NCI-H69 (cell line): ENCODE data around the gene RGS9.
"Not testable (repeated sequence)": the region's sequence is repeated elsewhere in the genome, so short reads cannot be mapped to it uniquely, and the experiment has no call there.

Experiments
- DNase-seq: peaks from one replicate; lab custom pipeline; 2025; lab: John Stamatoyannopoulos, UW

The RGS9 gene

GRCh38 chr17:65183736-65184135, 46.6 kb downstream of the RGS9 start:
- DNase-seq = no peak

- no peak for DNase-seq
These were observed 47.2 kb downstream of the RGS9 start for GRCh38 chr17:65184235-65184959.

DNA sequence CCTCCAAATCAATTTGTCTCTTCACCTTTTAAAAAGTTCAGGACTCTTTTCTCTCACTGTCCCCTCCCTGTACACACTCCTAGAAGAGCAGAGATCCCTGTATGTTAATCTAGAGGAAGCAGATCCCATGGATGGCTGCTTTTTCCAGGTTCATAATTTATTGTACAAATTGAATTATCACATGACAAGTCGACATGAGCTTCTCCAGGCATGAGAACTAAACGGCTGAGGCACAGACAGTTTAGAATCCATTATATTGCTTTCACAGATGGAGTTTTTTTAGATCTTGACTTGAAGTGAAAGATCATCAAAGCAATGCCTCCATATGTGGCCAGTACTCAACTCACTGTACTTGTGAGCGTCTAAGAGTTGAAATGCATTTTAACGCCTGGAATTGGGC, 47.9 kb downstream of the RGS9 start:
- no peak for DNase-seq

DNA sequence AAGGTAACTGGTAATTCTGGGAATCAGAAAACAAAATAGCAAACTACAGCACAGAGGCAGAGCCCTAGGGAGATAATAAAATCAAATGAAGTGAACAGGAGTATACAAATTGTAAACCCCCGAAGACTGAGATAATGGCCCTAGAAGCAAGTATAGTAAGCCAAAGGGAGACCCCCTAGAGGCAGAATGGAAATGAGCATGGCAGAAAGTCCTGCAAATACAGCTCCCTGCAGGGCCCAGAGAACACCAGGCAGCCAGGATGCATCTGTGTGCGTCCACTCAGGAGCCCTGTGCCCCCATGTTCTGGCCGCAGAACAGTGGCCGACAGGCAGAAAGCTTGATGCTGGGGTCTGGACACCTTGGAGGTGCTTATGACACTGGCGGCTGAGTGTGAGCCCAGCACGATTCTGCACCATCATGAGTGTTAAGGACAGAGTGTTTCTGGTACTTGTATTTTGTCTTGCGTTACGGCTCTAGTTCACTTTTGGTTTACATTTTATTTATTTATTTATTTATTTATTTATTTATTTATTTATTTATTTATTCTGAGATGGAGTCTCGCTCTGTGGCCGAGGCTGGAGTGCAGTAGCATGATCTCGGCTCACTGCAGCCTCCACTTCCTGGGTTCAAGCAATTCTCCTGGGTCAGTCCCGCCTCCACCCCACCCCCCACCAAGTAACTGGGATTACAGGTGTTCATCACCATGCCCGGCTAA, 48.7 kb downstream of the RGS9 start:
- DNase-seq = no peak

DNA sequence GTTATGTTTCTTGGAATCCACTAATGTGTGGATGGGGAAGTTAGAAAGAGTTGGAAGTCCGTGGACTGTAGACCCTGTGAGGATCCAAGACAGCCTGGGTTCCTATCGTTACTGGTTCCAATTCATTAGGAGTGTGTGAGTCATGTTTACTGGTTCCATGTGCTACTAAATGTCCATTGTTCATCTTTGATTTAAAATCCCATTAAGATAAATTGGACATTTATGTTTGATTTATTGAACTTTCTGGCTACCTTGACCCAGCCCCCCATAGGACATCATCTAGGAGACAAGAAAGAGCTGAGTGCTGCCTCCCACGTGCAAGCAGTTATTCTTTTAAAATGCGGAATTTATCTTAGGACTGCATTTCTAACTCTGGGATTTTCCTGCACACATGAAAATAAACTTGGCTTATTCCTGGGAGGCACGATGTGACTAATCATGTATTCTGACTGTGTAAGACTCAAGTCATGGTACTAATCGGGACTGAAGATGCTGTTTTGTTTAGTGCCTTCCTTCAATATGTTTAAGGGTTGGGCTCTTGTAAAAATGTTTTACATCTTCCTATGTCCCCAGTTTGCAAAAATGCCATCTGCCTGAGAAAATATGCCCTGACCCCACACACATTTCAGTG, 53.4 kb downstream of the RGS9 start:
- no peak for DNase-seq

DNA sequence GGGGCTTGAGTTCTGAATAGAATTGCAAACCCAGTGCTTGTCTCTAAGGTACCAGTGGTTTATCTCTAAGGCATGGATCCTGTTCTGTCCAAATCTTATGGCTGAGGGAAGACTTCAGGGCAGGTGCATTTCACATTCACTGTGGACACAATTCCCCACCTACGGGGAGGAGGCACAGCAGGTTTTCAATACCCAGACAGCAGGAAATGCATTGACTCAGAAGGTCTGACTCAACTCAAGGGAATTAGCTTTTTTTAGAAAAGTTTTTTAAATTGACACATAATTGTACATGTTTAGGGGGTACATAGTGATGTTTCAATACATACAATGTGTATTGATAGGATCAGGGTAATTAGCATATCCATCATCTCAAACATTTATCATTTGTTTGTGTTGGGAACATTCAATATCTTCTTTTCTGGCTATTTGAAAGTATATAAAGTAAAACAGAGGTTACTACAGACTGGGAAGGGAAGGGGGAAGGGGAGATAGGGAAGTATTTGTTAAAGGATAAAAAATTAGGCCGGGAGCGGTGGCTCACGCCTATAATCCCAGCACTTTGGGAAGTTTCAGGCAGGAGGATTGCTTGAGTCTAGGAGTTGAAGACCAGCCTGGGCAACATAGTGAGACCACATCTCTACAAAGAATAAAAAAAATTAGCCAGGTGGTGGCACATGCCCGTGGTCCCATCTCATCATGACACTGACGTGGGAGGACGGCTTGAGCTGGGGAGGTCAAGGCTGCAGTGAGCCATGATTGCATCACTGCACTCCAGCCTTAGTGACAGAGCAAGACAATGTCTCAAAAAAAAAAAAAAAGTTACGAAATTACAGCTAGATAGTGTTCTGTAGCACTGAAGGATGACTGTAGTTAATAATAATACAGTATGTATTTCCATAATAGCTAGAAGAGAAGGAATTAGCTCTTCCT, 54.9 kb downstream of the RGS9 start:
- peak; percentile 21 for DNase-seq

DNA sequence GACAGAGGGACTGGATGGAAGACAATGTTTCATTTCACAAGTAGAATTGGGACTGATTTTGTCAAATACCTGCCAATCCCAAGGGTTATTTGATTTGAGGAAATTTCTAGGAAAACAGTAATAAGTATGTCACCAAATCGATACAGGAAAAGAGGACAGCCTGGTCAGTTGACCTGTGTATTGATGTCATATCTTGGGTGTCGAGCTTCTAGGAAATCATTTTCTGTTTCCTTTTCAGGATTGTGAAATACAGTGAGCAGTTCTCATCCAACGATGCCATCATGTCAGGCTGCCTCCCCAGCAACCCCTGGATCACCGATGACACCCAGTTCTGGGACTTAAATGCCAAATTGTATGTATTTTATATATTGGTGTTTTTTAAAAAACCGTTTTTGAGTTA, 56.1 kb downstream of the RGS9 start:
- no peak for DNase-seq

DNA sequence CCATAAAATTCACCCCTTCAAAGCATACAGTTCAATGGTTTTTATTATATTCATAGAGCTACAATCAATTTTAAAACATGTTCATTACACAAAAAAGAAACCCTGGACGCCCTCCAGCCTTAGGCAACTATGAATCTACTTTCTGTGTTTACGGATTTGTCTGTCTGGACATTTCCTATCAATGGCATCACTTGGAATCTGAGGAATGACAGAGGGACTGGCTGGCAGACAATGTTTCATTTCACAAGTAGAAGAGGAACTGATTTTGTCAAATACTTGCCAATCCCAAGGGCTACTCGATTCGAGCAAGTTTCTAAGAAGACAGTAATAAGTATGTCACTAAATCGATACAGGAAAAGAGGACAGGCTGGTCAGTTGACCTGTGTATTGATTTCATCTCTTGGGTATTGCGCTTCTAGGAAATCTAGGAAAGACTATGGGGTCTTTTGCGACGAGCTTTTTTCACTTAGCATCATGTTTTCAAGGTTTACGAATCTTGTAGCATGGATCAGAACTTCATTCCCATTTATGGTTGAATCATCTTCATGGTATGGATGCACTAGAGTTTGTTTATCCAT, 56.6 kb downstream of the RGS9 start:
- no peak for DNase-seq

GRCh38 chr17:65194670-65195334, 57.6 kb downstream of the RGS9 start:
- no peak for DNase-seq

GRCh38 chr17:65195716-65196115, 58.5 kb downstream of the RGS9 start:
- DNase-seq = no peak

DNA sequence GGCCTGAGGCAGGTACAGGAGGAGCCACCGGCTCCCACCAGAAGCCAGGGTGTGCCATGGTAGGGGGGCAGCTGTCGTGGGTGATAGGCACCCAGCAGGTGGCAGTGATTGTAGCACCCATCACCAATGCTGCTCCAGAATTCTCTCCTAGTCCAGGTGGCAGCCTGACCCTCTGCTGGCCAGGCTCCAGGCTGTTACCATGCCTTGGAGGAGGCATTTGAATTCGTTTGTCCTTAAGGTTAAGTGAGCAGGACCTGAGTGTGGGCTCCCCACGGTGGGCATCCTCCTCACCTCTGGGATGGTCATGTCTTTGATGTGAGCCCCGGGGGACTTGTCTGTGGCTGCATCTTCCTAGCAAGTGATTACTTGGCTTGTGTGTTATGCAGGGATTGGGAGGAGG, 59.4 kb downstream of the RGS9 start:
- no peak for DNase-seq

GRCh38 chr17:65197201-65197600, 60.0 kb downstream of the RGS9 start:
- no peak for DNase-seq

DNA sequence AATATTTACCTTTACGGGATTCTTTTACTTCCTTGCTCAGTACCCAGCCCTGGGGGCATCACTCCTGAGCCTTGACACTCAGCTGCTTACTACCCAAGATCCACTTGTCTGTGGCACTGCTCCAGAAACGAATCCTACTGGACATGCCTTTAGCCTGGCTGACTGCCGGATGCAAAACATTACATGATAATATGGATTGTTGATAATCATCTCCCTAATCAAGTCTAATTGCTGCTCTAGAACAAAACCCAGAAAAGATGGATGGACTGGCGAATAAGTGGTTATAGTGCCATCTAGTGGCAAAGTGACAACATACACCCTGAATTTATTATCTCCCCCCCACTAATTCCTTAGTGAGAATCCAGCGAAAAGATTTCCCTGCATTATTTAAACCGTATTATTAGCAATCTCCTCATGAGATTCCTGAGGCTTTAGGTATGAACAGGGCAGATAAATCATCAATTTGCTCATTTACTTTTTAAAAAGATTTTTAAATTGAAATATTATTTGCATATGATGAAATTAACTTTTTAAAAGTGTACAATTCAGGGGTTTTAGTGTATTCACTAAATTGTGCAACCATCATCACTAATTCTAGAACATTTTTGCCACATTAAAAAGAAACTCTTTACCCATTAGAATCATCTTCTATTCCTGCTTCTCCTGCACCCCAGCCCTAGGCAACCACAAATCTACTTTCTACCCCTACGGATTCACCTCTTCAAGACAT, 61.6 kb downstream of the RGS9 start:
- peak; percentile 82 for DNase-seq

DNA sequence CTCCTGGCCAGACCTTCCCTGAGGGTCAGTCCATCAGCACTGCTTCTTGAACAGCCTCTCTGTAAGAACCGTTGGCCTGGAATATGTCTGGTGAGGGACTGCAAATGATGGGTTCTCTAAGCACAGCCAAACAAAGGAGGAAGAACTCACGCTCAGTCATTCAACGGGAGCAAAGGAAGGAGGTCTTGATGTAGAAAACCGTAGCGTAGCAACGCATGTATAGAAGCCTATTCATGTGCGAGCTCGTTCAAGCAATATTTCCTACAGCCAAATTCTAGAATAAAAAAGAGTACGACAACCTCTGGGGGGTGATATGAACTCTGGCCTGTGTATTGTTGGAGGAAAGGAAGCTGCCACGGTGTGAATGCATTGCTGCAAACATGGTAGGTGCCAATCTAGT, 64.2 kb downstream of the RGS9 start:
- no peak for DNase-seq

DNA sequence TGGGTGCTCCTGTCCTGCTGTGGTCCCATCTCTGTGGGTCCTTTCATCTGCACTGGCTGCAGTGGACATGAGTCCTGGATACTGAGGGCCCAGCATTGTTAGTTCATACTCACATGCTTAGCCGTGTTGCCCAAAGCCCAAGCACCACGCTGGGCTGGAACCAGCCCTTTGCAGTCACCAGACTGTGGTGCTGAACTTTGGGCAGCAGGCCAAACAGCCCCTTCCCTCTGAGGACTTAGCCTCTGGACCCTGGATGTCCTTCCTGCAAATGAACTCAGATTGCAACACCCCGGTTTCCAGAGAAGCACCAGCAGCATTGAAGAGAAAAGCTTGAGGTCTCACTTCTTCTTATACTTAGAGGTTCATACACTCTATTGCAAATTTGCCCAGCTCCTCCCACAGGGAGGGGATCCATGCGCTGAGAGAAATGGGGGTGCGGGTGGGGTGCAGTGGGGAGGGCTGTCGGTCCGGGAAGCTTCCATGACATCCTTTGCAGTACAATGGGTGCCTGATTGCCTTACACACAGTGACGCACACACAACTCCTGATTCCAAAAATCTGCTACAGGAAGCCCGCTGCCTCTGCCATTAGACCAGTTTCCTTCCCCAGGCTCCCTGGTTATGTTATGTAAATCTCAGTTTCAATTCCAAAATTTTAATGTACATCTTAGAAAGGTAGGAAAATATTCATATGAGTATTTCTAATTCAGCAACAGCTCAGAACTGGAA, 65.8 kb downstream of the RGS9 start:
- DNase-seq = no peak

GRCh38 chr17:65204001-65204400, 66.8 kb downstream of the RGS9 start:
- DNase-seq = no peak

- DNase-seq = no peak
These were observed 68.5 kb downstream of the RGS9 start for GRCh38 chr17:65205655-65206054.

DNA sequence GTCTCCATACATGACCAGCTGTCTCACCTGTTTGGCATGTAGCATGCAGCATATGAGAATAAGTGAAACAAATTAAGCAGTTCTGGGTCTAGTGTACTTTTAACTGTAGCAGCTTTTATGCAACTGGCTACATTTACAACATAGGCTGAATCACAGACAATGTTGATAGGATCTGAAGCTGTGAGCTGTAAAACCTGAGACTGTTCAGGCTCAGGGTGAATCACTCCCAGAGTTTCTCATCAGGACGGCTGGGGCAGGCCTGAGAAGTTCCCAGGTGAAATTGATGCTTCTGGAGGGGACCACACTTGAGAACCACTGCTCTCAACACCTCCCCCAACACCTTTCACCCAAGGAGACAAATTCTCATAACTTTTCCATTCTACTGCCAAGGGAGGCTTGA, 70.3 kb downstream of the RGS9 start:
- DNase-seq = not testable (repeated sequence)

DNA sequence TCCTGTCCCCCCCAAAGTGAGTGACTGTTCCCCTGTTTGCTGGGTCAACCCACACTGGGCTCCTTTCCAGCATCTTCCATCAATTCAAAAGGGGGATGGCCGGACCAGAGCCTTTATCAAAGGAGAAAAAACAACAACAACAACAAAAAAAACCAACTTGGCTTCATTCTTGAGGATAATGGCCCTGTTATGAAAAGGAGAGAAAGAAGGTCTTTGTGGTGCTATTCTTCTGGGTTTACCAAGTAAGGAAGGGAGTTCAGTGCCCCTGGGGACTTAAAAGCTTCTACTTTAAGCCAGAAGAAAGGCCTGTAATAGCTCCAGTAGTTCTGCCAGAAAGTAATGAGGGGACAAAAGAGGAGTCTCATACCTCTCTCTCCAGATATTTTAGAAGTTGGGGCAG, 71.5 kb downstream of the RGS9 start:
- no peak for DNase-seq

DNA sequence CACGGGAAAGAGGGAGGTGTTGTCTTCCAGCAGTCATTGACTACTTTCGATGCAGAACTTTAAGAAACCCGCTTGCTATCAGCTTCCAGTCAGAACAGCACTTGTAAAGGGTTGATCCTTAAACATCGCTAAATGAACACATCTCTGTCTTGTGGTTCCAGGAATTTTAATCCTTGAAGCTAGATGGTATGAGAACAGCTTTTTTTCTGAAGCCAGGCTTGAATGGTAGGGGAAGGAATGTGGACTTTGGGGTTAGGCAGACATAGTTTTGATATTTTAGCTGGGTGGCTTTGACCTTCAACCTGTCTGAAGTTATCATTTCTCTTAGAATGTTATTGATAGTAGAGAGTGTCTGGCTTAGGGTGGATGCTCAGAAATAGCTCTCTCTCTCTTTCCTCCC, 81.1 kb downstream of the RGS9 start:
- no peak for DNase-seq
